HepG2 (cell line): Measurements from ENCODE around the gene RNASE4. TPM values are rescaled to one million over a fixed set of nuclear protein-coding genes. Genes with fewer than 3 reads are reported as not detected.
"Not testable (repeated sequence)": the region's sequence is repeated elsewhere in the genome, so short reads cannot be mapped to it uniquely, and the experiment has no call there.

Experiments
- ATAC-seq: fragments of 200-7000 bp; cut with Tn5 transposase; 3 replicates; pipeline ENCODE4 v1.9.1; 2020; ENCODE audit warnings: mild to moderate bottlenecking, moderate library complexity
- BruUV-seq: library from RNA; stranded (reverse); fragments of 400-500 nt; replicated peaks from 2 replicates; lab custom pipeline; 2021; lab: Mats Ljungman, UMichigan
- CTCF ChIA-PET: fragments of 300-600 bp; formaldehyde crosslinking; extraction: SDS; loops from one replicate; lab custom pipeline; 2021; ENCODE audit warnings: low total read pairs, inconsistent platforms, low intra/inter-chr PET ratio; lab: Yijun Ruan, JAX
- POLR2A ChIA-PET: fragments of 350-600 bp; sonication (Branson Sonifier 250); formaldehyde crosslinking; loops from one replicate; lab custom pipeline; 2020; ENCODE audit warnings: antibody characterized with exemption, inconsistent platforms; lab: Yijun Ruan, JAX
- DNase-seq: peaks from one replicate; pipeline ENCODE4 v3.0.0-alpha.2; 2015; ENCODE audit warnings: low spot score
- FAIRE-seq: peaks from 3 replicates; lab custom pipeline; 2011; peaks lifted over from hg19 to GRCh38; lab: Jason Lieb, UNC
- H2AFZ ChIP-seq: one replicate; pipeline ENCODE4 v1.6.1; 2011; ENCODE audit warnings: low read length, inconsistent platforms
- H3K27ac ChIP-seq: fragments of 300-600 bp; 3 replicates; pipeline ENCODE4 v1.8.0; 2011; ENCODE audit warnings: mixed run types, mild to moderate bottlenecking, mixed read lengths, low read length, inconsistent platforms; ENCODE audit not compliant: insufficient read depth; ENCODE audit errors: extremely low read length
- H3K27me3 ChIP-seq, 2 experiments: fragments of 200-600 bp in 1 of 2; 2 replicates in 1 of 2; 3 replicates in 1 of 2; pipeline versions ENCODE4 v1.6.0 to v1.8.0; 2011; ENCODE audit warnings: low read length in 2 of 2, mild to moderate bottlenecking in 2 of 2, moderate library complexity in 2 of 2, inconsistent platforms in 1 of 2; ENCODE audit not compliant: insufficient read depth in 2 of 2, control insufficient read depth in 1 of 2
- H3K36me3 ChIP-seq, 2 experiments: fragments of 200-600 bp in 1 of 2; replicated peaks in 1 of 2; 2 replicates in 1 of 2; 3 replicates in 1 of 2; pipeline versions ENCODE4 v1.5.1 to v1.8.0; 2011; ENCODE audit warnings: low read length in 2 of 2, inconsistent platforms in 1 of 2; ENCODE audit not compliant: insufficient read depth in 2 of 2, control insufficient read depth in 1 of 2
- H3K4me1 ChIP-seq: 2 replicates; pipeline ENCODE4 v1.5.1; 2012; ENCODE audit warnings: low read length, inconsistent platforms; ENCODE audit not compliant: insufficient read depth
- H3K4me2 ChIP-seq: 2 replicates; pipeline ENCODE4 v1.6.0; 2011; ENCODE audit warnings: low read depth, low read length, inconsistent platforms
- H3K4me3 ChIP-seq, 3 experiments: fragments of 200-600 bp in 1 of 3; sonication (generic), shearing (Covaris generic) in 1 of 3; replicated peaks in 1 of 3; 2 replicates each; pipeline ENCODE4 v1.5.1; 2011 to 2016; ENCODE audit warnings: low read length in 3 of 3, inconsistent platforms in 2 of 3, low read depth in 2 of 3, mild to moderate bottlenecking in 2 of 3, control low read depth in 1 of 3, mixed read lengths in 1 of 3; ENCODE audit not compliant: insufficient read depth in 1 of 3
- H3K79me2 ChIP-seq: one replicate; pipeline ENCODE4 v1.6.1; 2011; ENCODE audit warnings: low read length, inconsistent platforms; ENCODE audit not compliant: insufficient read depth
- H3K9ac ChIP-seq: 2 replicates; pipeline ENCODE4 v1.6.0; 2011; ENCODE audit warnings: mild to moderate bottlenecking, low read depth, low read length, inconsistent platforms; ENCODE audit not compliant: insufficient read depth
- H3K9me3 ChIP-seq: 2 replicates; pipeline ENCODE4 v1.5.1; 2012; ENCODE audit warnings: mild to moderate bottlenecking, low read length
- H4K20me1 ChIP-seq: 2 replicates; pipeline ENCODE4 v1.6.0; 2011; ENCODE audit warnings: inconsistent platforms, mild to moderate bottlenecking, low read length, moderate library complexity; ENCODE audit not compliant: insufficient read depth
- FIP1L1 ChIP-seq: fragments of 200-400 bp; formaldehyde crosslinking; IDR thresholded peaks from 2 replicates; pipeline ENCODE4 v1.6.1; 2018; ENCODE audit warnings: low read depth, mild to moderate bottlenecking, low read length, moderate library complexity, borderline replicate concordance; ENCODE audit not compliant: insufficient read depth
- FOXJ3 ChIP-seq: sonication (generic); formaldehyde crosslinking; IDR thresholded peaks from 2 replicates; pipeline ENCODE4 v1.4.0; 2020; ENCODE audit warnings: missing genetic modification reagents, mild to moderate bottlenecking, borderline replicate concordance
- GABPB1 ChIP-seq: IDR thresholded peaks from 2 replicates; pipeline ENCODE4 v1.6.1; 2016; ENCODE audit warnings: mild to moderate bottlenecking, missing genetic modification reagents, moderate library complexity, missing compliant biosample characterization
- GATAD1 ChIP-seq: IDR thresholded peaks from 2 replicates; pipeline ENCODE4 v1.6.1; 2016; ENCODE audit warnings: missing genetic modification reagents, missing compliant biosample characterization
- MXD4 ChIP-seq: IDR thresholded peaks from 2 replicates; pipeline ENCODE4 v1.6.1; 2016; ENCODE audit warnings: mild to moderate bottlenecking, missing biosample characterization, missing genetic modification reagents
- PAF1 ChIP-seq: IDR thresholded peaks from 2 replicates; pipeline ENCODE4 v1.6.1; 2016; ENCODE audit warnings: missing genetic modification reagents, missing compliant biosample characterization
- POLR2A ChIP-seq, 2 experiments: IDR thresholded peaks; 2 replicates each; pipeline ENCODE4 v1.6.1; 2011; ENCODE audit warnings: low read depth in 2 of 2, low read length in 2 of 2, mild to moderate bottlenecking in 1 of 2, moderate library complexity in 1 of 2; ENCODE audit not compliant: insufficient read depth in 1 of 2
- POLR2G ChIP-seq: fragments of 200-400 bp; formaldehyde crosslinking; IDR thresholded peaks from 2 replicates; pipeline ENCODE4 v1.6.1; 2018; ENCODE audit warnings: mild to moderate bottlenecking, low read depth, low read length, moderate library complexity
- RBM22 ChIP-seq: fragments of 200-400 bp; formaldehyde crosslinking; optimal IDR thresholded peaks from 2 replicates; pipeline ENCODE3; 2017; ENCODE audit warnings: mild to moderate bottlenecking, low read length, moderate library complexity
- SAP130 ChIP-seq: IDR thresholded peaks from 2 replicates; pipeline ENCODE4 v1.6.1; 2016; ENCODE audit warnings: low read depth
- ZC3H13 ChIP-seq: sonication (generic); formaldehyde crosslinking; IDR thresholded peaks from 2 replicates; pipeline ENCODE4 v1.8.1; 2023; ENCODE audit warnings: mild to moderate bottlenecking, missing genetic modification reagents, moderate library complexity
- ZNF382 ChIP-seq: sonication (generic); formaldehyde crosslinking; IDR thresholded peaks from 2 replicates; pipeline ENCODE4 v1.5.0; 2020; ENCODE audit warnings: missing genetic modification reagents, mild to moderate bottlenecking, borderline replicate concordance
- ZNF782 ChIP-seq: sonication (generic); formaldehyde crosslinking; IDR thresholded peaks from 2 replicates; pipeline ENCODE4 v1.4.0; 2020; ENCODE audit warnings: missing genetic modification reagents, mild to moderate bottlenecking, borderline replicate concordance
- WGBS: methylation state at CpG from one replicate; pipeline ENCODE4 v1.1.6; 2017; ENCODE audit warnings: low lambda C conversion rate; 5-methylcytosine and 5-hydroxymethylcytosine counted together
- in situ Hi-C: cut with HindIII; loops from 2 replicates; pipeline ENCODE4 v1.10.0; 2017; ENCODE audit warnings: low pct_unique_long_range_greater_than_20kb; ENCODE audit not compliant: extremely low pct_ligation_motif_present
- intact Hi-C: fragments of 100-400 bp; cut with micrococcal nuclease; formaldehyde crosslinking; loops from one replicate; pipeline ENCODE4 v1.10.0; 2022; ENCODE audit not compliant: unreplicated experiment
- polyA plus RNA-seq, 8 experiments: library from polyadenylated mRNA; depleted of rRNA in 3 of 8; stranded (reverse) in 7 of 8; unstranded in 1 of 8; fragments of >200 nt; fragmentation: Illumina TruSeq in 4 of 8; extraction: Trizol in 4 of 8; gene quantifications; 2 replicates each; pipeline versions ENCODE4 v1.2.1 to v1.2.3, GENCODE V29; 2011 to 2016; ENCODE audit warnings: low read depth in 4 of 8, missing spikeins in 1 of 8, mixed read lengths in 1 of 8; ENCODE audit not compliant: insufficient read depth in 1 of 8
- total RNA-seq, 5 experiments: library from RNA; depleted of rRNA; stranded (reverse); fragments of >200 nt; fragmentation: Illumina TruSeq; extraction: Trizol; gene quantifications; 2 replicates each; pipeline ENCODE4 v1.2.3, GENCODE V29; 2016; ENCODE audit warnings: low read depth in 1 of 5

Gene RNASE4
- total and polyA plus RNA-seq, 2 of the 13 experiments (the other 11 are each of a cell fraction or from before 2014, with no cell fraction given) = 109 to 983 TPM

DNA sequence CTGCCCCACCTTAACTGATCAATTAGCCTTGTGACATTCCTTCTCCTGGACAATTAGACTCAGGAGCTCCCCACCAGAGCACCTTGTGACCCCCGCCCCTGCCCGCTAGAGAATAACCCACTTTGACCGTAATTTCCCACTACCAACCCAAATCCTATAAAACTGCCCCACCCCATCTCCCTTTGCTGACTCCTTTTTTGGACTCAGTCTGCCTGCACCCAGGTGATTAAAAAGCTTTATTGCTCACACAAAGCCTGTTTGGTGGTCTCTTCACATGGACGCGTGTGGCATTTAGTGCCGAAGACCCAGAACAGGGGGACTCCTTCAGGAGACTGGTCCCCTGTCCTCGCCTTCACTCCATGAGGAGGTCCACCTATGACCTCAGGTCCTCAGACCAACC, 16.6 kb downstream of the RNASE4 start:
- POLR2A ChIA-PET = interaction anchor here (1.5 to 2.0 kb wide), 2 partner anchors 13 to 20 kb away, joined by 3 to 6 read pairs; no protein-coding TSS in a partner anchor
- H2AFZ ChIP-seq, H3K9ac ChIP-seq, H3K9me3 ChIP-seq, DNase-seq, CTCF ChIA-PET, FAIRE-seq, H3K27me3 ChIP-seq, in situ Hi-C loops, ATAC-seq, intact Hi-C loops, H3K4me1 ChIP-seq, H3K4me2 ChIP-seq, H3K79me2 ChIP-seq, H3K27ac ChIP-seq, H3K4me3 ChIP-seq, BruUV-seq: not testable (repeated sequence)
- TF ChIP-seq PAF1 (CRISPR knock-in tag) = peak; percentile 9; the same call in 1 of the 2 replicates
- peak; percentile 90 for TF ChIP-seq ZC3H13 (CRISPR knock-in tag)
- TF ChIP-seq RBM22 = peak; percentile 60
- peak; percentile 55; the same call in 1 of the 2 replicates for TF ChIP-seq POLR2G
- TF ChIP-seq POLR2A (IDR thresholded peaks at IDR 0.05; ENCODE audit: insufficient read depth in 1 of 2, low read depth in 2 of 2, low read length in 2 of 2) = 0 out of 4 replicates have a peak, but pooled peaks of 1 of the 2 experiments have one; percentile 8
- 97% methylated on average over 7 of the region's 7 CpGs for WGBS
- H4K20me1 ChIP-seq = peaks cover 35% of the 10 kb centered on the region
- H3K36me3 ChIP-seq = peaks cover 22 to 47% of the 10 kb centered on the region in 2 experiments

DNA sequence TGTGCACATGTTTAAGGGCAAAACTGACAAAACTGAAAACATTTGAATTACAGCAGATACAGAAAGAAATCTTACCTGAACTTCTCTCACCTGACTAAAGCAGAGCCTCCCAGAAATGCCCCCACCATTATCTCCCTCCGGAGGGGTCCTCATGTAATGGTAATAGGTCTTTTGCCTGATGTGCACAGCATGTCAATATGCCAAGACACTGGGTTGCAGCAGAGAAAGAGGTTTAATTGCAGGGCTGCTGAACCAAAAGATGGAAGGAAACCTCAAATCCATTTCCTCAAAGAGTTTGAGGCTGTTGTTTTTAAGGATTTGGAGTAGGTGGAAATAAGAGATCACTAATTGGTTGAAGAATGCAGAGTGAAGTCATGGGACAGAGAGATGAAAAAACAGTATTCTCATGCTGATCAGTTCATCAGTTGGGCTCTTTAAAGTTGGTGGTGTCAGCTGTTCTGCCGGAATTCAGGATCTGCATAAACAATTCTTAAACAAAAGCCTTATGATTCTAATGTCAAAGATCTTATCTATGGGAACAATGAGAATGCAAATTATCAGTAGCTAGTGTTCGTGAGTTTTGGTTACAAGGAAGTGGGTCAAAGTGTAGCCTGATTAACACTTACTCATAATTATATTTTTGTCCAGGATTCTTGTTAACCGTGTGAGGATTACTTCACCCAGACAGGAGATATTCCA, 22.4 kb downstream of the RNASE4 start:
- no peaks in the 10 kb centered on the region for H3K36me3 ChIP-seq
- DNase-seq (no peak), FAIRE-seq (no peak), ATAC-seq (no peak)
- peaks cover 9% of the 10 kb centered on the region for H3K4me1 ChIP-seq
- ChIA-PET POLR2A (no interaction called here), CTCF (no interaction called here)
- WGBS = 69% methylated on average over 4 of the region's 4 CpGs
- TF ChIP-seq SAP130 = no peak
- TF ChIP-seq POLR2G = no peak
- no peak for TF ChIP-seq GABPB1 (CRISPR knock-in tag)
- TF ChIP-seq MXD4 (CRISPR knock-in tag) = no peak
- TF ChIP-seq FOXJ3 (CRISPR knock-in tag) = no peak
- TF ChIP-seq ZNF782 (CRISPR knock-in tag) = no peak
- TF ChIP-seq GATAD1 = no peak
- TF ChIP-seq ZNF382 = no peak
- no peak for TF ChIP-seq FIP1L1
- H3K9ac ChIP-seq = no peak overlapping the region
- no peaks in the 10 kb centered on the region for H4K20me1 ChIP-seq
- in situ Hi-C loops = no loop called here
- H3K4me2 ChIP-seq = no peak overlapping the region
- H3K27ac ChIP-seq = no peak overlapping the region
- peaks cover 5% of the 10 kb centered on the region; the same call in 1 of the 2 replicates for H3K9me3 ChIP-seq
- H3K79me2 ChIP-seq = no peaks in the 10 kb centered on the region
- no TSS peak for BruUV-seq
- no peak overlapping the region for H3K4me3 ChIP-seq
- intact Hi-C loops = no loop called here
- no peaks in the 10 kb centered on the region for H3K27me3 ChIP-seq
- no peak overlapping the region for H2AFZ ChIP-seq
